GM15510 (cell line): ENCODE measurements around the gene GNAT2.

Experiments
- POLR2A ChIP-seq: IDR thresholded peaks from 3 replicates; pipeline ENCODE4 v1.6.1; 2011; ENCODE audit warnings: borderline replicate concordance; ENCODE audit not compliant: insufficient read length; ENCODE audit errors: extremely low read depth

GNAT2 gene

GRCh38 chr1:109652402-109652801, 33.0 kb upstream of the GNAT2 start:
- no peak for TF ChIP-seq POLR2A

- no peak for TF ChIP-seq POLR2A
Observed at GRCh38 chr1:109650609-109651008, 31.2 kb upstream of the GNAT2 start.

DNA sequence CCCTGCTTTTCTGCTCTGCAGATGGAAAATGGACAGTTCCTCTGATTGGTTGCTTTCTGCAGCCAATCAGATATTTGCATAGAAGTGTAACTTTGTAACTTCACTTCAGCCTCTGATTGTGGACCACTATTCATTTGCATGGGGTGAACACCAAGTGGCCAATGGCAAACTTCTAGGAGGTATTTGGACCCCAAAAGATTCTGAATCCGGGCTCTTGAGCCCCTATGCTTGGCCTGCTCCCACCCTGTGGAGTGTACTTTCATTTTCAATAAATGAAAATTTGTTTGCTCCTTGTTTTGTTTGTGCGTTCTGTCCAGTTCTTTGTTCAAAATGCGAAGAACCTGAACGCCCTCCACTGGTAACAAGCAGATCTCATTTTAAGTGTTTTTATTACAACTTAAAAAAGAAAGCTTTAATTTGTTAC, 30.1 kb upstream of the GNAT2 start:
- TF ChIP-seq POLR2A: no peak

- TF ChIP-seq POLR2A: no peak
Observed at GRCh38 chr1:109644670-109645069, 25.3 kb upstream of the GNAT2 start.

GRCh38 chr1:109643385-109644230, 24.2 kb upstream of the GNAT2 start:
- TF ChIP-seq POLR2A: no peak

- TF ChIP-seq POLR2A: no peak
Observed at GRCh38 chr1:109642626-109643025, 23.2 kb upstream of the GNAT2 start.

GRCh38 chr1:109641861-109642260, 22.4 kb upstream of the GNAT2 start:
- no peak for TF ChIP-seq POLR2A

DNA sequence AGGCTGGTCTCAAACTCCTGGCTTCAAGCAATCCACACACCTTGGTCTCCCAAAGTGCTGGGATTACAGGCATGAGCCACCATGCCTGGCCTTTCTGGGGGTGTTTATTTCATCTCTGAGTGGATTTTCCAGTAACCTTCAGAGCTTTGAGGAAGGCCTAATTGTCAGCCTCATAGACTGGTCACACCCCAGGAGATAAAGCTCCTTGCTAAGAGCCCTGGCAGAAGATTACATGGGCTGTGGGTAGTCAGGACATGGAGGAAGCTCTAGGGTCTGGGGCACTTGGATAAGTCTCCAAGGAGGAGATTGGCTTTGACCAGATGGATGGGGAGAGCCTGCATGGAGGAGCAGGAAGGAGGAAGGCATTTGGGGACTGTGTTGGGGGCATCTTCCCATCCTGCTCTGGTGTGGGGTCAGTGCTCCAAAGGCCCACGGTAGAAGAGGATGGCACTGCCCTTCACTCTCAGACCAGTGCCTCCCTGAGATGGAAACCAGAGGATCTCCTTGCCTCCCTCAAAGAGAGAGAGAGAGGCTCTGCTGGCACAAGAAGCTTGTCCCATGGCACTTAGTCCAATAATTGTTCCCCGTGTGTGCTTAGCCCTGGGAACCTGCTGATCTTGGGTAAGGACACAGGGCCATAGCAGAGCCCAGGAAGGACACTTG, 21.8 kb upstream of the GNAT2 start:
- no peak for TF ChIP-seq POLR2A

GRCh38 chr1:109640285-109640865, 21.0 kb upstream of the GNAT2 start:
- no peak for TF ChIP-seq POLR2A

- TF ChIP-seq POLR2A: no peak
Observed at GRCh38 chr1:109639841-109640184, 20.4 kb upstream of the GNAT2 start.

DNA sequence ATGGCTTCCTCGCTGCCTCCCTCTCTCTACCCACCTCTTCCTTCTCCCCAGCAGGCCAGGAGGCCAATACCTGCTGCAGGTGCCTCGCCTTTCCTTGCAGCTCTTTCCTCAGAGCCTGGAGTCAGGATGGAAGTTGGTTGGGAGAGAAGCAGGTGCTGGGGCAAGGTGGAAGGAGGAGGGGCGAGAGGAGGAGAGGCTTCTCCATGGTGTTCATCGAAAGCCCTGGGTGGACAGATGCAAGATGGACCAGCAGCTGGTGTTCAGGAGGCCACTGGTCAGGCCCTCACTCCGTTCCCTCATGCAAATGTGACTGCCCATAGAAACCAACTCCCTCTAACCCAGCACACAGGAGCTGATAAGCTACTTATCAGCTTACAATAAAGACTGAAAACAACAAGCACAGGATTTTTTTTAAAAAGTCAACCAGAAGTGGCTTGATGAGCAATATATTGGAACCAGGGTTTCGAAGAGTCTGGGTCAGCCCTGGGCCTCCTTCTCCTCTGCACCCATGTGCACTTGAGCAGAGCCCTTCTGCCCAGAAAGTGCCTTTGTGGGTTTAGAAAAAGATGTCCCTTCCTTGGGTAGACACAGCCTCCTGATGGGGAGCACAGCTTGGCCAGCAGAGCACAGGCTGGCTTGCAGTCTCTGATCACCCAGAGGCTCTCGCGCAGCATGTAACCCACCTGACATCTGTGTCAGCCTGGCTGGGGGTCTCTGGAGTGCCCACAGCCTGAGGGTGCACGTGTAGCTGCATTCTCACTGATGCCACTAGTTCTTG, 19.8 kb upstream of the GNAT2 start:
- TF ChIP-seq POLR2A: no peak

DNA sequence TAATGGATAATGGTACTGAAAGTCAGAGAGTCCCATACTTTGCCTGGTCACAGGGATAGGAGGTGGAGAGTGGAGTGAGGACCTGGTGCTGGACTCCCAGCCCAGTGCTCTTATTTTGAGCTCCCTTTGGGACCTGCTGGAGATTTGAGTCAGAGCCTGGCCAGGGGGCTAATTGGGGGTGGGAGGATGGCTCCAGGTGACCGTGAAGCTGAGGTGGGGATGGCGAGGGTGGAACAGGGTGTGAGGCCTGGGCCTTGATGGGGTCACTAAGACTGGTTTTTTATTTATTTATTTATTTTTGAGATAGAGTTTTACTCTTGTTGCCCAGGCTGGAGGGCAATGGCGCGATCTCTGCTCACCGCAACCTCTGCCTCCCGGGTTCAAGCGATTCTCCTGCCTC, 18.0 kb upstream of the GNAT2 start:
- no peak for TF ChIP-seq POLR2A

DNA sequence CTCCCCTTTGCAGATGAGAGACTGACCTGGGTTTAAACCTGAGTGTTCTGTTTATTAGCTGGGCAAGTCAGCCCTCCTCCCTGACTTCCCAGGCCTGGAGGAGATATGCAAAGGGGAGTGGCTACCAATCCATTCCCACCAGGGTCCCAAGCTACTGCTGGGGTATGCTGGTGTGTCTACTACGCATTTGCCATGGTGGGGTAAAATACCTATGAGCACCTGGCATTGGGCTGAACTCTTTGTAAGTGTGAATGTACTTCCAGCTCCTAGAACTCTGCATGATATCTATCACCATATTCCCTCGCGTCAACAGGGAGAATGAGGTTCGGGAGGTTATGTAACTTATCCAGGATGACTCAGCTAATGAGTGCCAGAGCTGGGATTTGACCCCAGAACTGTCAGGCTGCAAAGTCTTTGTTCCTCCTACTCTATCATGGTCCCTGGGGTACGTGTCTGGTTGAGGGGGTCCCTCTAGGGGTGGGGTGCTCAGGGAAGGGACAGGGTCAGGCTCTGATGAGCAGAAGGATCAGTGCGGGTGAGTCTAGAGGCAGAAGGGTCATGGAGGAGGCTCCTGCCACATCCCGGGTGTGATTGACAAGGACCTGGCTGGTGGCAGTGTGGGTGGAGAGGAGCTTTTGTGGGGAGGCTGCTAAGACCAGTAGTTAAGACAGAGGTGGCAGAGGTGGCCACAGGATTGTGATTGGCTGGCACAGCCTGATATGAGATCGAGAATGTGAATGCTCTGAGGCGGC, 17.0 kb upstream of the GNAT2 start:
- no peak for TF ChIP-seq POLR2A

DNA sequence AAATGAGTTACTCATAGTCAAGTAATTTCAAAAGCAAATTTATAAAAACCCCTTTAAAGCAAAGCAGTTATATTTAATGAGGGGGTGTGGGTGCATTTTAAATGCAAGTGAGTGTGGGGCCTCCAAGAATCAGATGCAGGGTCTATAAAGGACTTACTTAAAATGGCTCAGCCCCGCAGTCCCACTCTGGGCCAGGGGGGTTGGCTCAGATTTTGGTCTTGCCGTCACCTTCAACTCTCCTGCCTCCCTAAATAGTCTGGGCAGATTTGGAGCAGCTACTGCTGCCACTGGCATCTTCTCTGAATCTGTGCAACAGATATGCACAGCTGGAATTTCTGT, 16.4 kb upstream of the GNAT2 start:
- TF ChIP-seq POLR2A: no peak
